SU-DHL-6 (cell line): ENCODE data around the gene CBX7.

Experiments used
- CTCF ChIP-seq: fragments of 200-600 bp; sonication (generic); IDR thresholded peaks from one replicate; pipeline ENCODE4 v1.5.1; 2017; ENCODE audit warnings: antibody characterized with exemption, mild to moderate bottlenecking, low read length, moderate library complexity; ENCODE audit not compliant: insufficient read depth, poor library complexity, severe bottlenecking
- EZH2phosphoT487 ChIP-seq: fragments of 200-600 bp; sonication (generic), shearing (Covaris generic); conservative IDR thresholded peaks from 2 replicates; pipeline ENCODE4 v1.6.1; 2018; ENCODE audit warnings: mild to moderate bottlenecking, antibody characterized with exemption, low read length, moderate library complexity, mixed read lengths

- TF ChIP-seq CTCF (no peak), EZH2phosphoT487 (no peak)
Measured at GRCh38 chr22:39091126-39092081, 61.1 kb downstream of the CBX7 start.
